BJ (cell line): ENCODE measurements around the gene CDK10. TPM values are rescaled to one million over a fixed set of nuclear protein-coding genes. Genes with fewer than 3 reads are reported as not detected.

Source experiments
- CTCF ChIA-PET: fragments of 350-600 bp; formaldehyde crosslinking; extraction: SDS; loops from one replicate; lab custom pipeline; 2021; ENCODE audit warnings: antibody characterized with exemption, inconsistent platforms; lab: Yijun Ruan, JAX
- POLR2A ChIA-PET: fragments of 300-600 bp; sonication (Branson Sonifier 250); formaldehyde crosslinking; extraction: SDS; loops from one replicate; lab custom pipeline; 2021; ENCODE audit warnings: antibody characterized with exemption; lab: Charles Lee
- DNase-seq: peaks from one replicate; pipeline ENCODE4 v3.0.0-alpha.2; 2011; ENCODE audit warnings: low read depth
- H3K27me3 ChIP-seq: 2 replicates; pipeline ENCODE4 v1.6.0; 2011; ENCODE audit warnings: low read length; ENCODE audit not compliant: control insufficient read depth, insufficient read depth
- H3K36me3 ChIP-seq: 2 replicates; pipeline ENCODE4 v1.5.1; 2011; ENCODE audit warnings: low read length; ENCODE audit not compliant: control insufficient read depth, insufficient read depth
- H3K4me3 ChIP-seq: 2 replicates; pipeline ENCODE4 v1.5.1; 2011; ENCODE audit warnings: low read depth, mild to moderate bottlenecking, control low read depth, low read length
- CTCF ChIP-seq: IDR thresholded peaks from 2 replicates; pipeline ENCODE4 v1.5.1; 2011; ENCODE audit warnings: low read depth, mild to moderate bottlenecking, control low read depth, inconsistent platforms, low read length, moderate library complexity; ENCODE audit not compliant: insufficient read depth
- polyA plus RNA-seq: library from polyadenylated mRNA; depleted of rRNA; stranded (reverse); fragments of >200 nt; gene quantifications from 2 replicates; pipeline ENCODE4 v1.2.3, GENCODE V29; 2011

Gene CDK10
- polyA plus RNA-seq, 1 experiment = 56.0 TPM

DNA sequence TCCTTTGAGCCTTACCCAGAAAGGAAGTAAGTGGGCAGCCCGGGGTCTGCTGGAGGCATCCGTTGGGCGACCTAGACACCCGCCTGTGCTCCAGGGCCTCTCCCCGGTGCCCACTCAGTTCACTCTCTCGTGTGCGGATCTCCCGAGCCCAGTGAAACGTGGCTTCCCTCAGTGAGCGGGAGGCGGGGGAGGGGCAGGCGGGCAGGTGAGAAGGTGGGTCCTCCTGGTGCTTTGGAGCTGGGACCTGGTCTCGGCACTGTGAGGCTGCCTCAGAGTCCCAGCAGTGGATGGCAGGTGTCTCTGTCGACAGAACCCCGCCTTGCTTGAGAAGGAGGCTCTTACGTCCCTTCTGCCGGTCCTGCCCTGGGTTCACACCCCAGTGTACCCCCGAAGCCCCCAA is 42.8 kb downstream of the CDK10 start:
- Histone ChIP-seq H3K36me3 (peaks cover 34% of the 10 kb centered on the region), H3K27me3 (no peaks in the 10 kb centered on the region), H3K4me3 (no peak overlapping the region)
- ChIA-PET CTCF (no interaction called here), POLR2A (no interaction called here)
- DNase-seq = no peak
- TF ChIP-seq CTCF = no peak

DNA sequence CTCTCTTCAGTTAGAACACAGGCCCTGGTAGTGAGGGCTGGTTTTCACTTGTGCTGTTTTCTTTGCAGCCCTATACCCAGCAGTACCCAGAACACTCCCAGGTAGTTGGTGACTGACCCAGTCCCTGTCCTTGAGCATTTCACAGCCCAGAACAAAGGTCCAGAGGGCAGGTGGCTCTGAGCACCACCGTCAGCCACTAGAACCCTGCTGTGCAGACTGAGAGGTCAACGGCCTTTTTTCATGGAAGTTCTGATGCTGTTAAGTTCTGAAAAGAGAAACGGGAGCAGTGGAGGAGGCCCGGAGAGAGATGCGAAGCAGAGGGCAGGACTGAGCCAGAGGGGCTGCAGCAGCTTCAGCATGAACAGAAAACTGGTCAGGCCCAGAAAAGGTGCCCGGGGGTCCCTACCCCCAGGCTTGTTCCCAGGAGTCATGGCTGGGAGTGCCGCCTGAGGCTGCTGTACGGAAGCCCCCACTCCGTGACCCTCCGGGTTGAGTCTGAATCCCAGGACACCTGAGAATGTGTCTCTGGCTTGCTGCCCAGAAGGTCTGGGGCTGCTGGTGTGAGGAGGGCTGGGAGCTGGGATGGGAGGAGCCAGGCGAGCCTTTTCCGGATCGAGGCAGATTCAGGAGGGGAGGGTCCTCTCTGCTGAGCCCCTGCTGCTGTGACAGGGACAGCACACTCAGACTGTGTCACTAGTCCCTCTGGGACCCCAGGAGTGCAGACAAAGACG is 43.5 kb downstream of the CDK10 start:
- CTCF ChIA-PET = no interaction called here

GRCh38 chr16:89730610-89731234 is 44.2 kb downstream of the CDK10 start:
- CTCF ChIA-PET = interaction anchor here (0.7 kb wide), 1 partner anchor 310 kb away, joined by 3 read pairs; no protein-coding TSS in a partner anchor
- Histone ChIP-seq H3K36me3 (peaks cover 34% of the 10 kb centered on the region), H3K27me3 (no peaks in the 10 kb centered on the region), H3K4me3 (no peak overlapping the region)
- POLR2A ChIA-PET = no interaction called here
- TF ChIP-seq CTCF = no peak
- no peak for DNase-seq

More for the DNA sequence above, 43.5 kb downstream of the CDK10 start:
- Histone ChIP-seq H3K4me3 (no peak overlapping the region), H3K36me3 (peaks cover 34% of the 10 kb centered on the region), H3K27me3 (no peaks in the 10 kb centered on the region)
- POLR2A ChIA-PET = no interaction called here
- no peak for DNase-seq
- no peak for TF ChIP-seq CTCF

DNA sequence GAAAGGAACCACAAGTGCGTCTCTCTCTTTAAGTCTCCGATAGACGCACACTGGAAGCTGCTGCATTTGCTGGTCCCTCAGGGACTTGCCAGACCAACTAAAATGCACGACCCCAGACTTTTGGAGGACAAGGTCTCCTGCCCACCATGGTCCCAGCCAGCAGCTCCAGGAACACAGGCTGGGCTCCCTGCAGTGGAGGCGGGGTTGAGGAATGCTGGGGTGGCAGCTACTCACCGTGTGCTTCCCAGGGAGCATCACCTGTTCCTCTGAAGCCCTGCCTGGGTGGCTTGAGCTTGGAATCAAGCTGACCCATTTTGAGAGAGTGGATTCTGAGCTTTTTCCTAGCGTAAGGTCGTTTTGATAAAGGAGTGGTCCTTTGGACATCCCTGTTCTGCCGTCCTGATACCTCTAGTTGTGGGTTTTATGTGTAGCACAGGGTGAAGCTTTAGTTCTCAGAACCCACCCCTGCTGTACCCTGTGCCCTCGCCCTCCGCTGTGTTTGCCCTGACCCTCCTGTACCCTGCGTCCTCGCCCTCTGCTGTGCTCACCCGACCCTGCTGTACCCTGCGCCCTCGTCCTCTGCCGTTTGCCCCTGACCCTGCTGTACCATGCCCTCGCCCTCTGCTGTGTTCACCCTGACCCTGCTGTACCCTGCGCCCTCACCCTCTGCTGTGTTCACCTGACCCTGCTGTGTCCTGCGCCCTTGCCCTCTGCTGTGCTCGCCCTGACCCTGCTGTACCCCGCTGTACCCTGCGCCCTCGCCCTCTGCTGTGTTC is 45.8 kb downstream of the CDK10 start:
- ChIA-PET POLR2A (no interaction called here), CTCF (interaction anchor here (0.6 kb wide), 1 partner anchor 58 kb away, joined by 3 read pairs; no protein-coding TSS in a partner anchor)
- no peak for DNase-seq
- no peak overlapping the region for H3K4me3 ChIP-seq
- no peaks in the 10 kb centered on the region for H3K27me3 ChIP-seq
- H3K36me3 ChIP-seq = peaks cover 35% of the 10 kb centered on the region
- TF ChIP-seq CTCF = no peak

DNA sequence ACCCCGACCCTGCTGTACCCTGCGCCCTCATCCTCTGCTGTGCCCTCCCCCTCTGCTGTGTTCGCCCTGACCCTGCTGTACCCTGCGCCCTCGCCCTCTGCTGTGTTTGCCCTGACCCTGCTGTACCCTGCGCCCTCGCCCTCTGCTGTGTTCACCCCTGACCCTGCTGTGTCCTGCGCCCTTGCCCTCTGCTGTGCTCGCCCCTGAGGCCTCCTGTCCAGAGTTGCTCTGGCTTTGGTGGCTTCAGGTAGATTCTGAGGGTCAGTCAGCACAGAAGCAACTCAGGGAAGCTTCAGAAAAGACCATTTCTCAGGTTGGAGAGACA is 46.4 kb downstream of the CDK10 start:
- H3K27me3 ChIP-seq = no peaks in the 10 kb centered on the region
- peaks cover 38% of the 10 kb centered on the region for H3K36me3 ChIP-seq
- H3K4me3 ChIP-seq = no peak overlapping the region
- no peak for DNase-seq
- CTCF ChIA-PET = no interaction called here
- POLR2A ChIA-PET = no interaction called here
- no peak for TF ChIP-seq CTCF
